Trophoblast cell (in vitro differentiated cells and primary cell): ENCODE measurements around the gene CACNA1I.

Experiments
- DNase-seq, 2 donors: peaks; one replicate each; pipeline ENCODE4 v3.0.0-alpha.2; 2016
- H2AFZ ChIP-seq: 2 replicates; pipeline ENCODE4 v1.6.1; 2013; ENCODE audit warnings: low read length, moderate library complexity, mild to moderate bottlenecking; ENCODE audit not compliant: insufficient read depth, poor library complexity
- H2AK5ac ChIP-seq: 2 replicates; pipeline ENCODE4 v1.6.1; 2013; ENCODE audit warnings: mild to moderate bottlenecking, low read length
- H2BK120ac ChIP-seq: 2 replicates; pipeline ENCODE4 v1.6.1; 2013; ENCODE audit warnings: low read length, mild to moderate bottlenecking, moderate library complexity; ENCODE audit not compliant: insufficient read depth, poor library complexity
- H2BK12ac ChIP-seq: 2 replicates; pipeline ENCODE4 v1.6.1; 2013; ENCODE audit warnings: mild to moderate bottlenecking, low read length, moderate library complexity
- H2BK5ac ChIP-seq: 2 replicates; pipeline ENCODE4 v1.6.1; 2013; ENCODE audit warnings: low read length, low read depth, moderate library complexity, mild to moderate bottlenecking; ENCODE audit not compliant: poor library complexity
- H3K14ac ChIP-seq: 2 replicates; pipeline ENCODE4 v1.6.1; 2013; ENCODE audit warnings: mild to moderate bottlenecking, low read length
- H3K18ac ChIP-seq: 2 replicates; pipeline ENCODE4 v1.6.1; 2013; ENCODE audit warnings: mild to moderate bottlenecking, low read length
- H3K23ac ChIP-seq: 2 replicates; pipeline ENCODE4 v1.6.1; 2013; ENCODE audit warnings: low read length
- H3K27ac ChIP-seq: 2 replicates; pipeline ENCODE4 v1.5.1; 2013; ENCODE audit warnings: low read depth, mild to moderate bottlenecking, inconsistent platforms, low read length, moderate library complexity
- H3K27me3 ChIP-seq: 2 replicates; pipeline ENCODE4 v1.6.1; 2013; ENCODE audit warnings: inconsistent platforms, mild to moderate bottlenecking, low read length, moderate library complexity; ENCODE audit not compliant: insufficient read depth
- H3K36me3 ChIP-seq, 2 experiments: 1 replicate in 1 of 2; 2 replicates in 1 of 2; pipeline ENCODE4 v1.6.1; 2013; ENCODE audit warnings: low read length in 2 of 2, mild to moderate bottlenecking in 2 of 2, moderate library complexity in 1 of 2; ENCODE audit not compliant: insufficient read depth in 2 of 2, control insufficient read depth in 1 of 2
- H3K4ac ChIP-seq: 2 replicates; pipeline ENCODE4 v1.6.1; 2013; ENCODE audit warnings: low read depth, mild to moderate bottlenecking, low read length, moderate library complexity
- H3K4me1 ChIP-seq, 2 experiments: 1 replicate in 1 of 2; 2 replicates in 1 of 2; pipeline ENCODE4 v1.6.1; 2013; ENCODE audit warnings: low read length in 2 of 2, mild to moderate bottlenecking in 2 of 2, moderate library complexity in 1 of 2; ENCODE audit not compliant: insufficient read depth in 2 of 2, control insufficient read depth in 1 of 2
- H3K4me2 ChIP-seq: 2 replicates; pipeline ENCODE4 v1.6.1; 2013; ENCODE audit warnings: inconsistent platforms, mild to moderate bottlenecking, low read length, moderate library complexity
- H3K4me3 ChIP-seq: 2 replicates; pipeline ENCODE4 v1.5.1; 2013; ENCODE audit warnings: mild to moderate bottlenecking, low read depth, low read length, inconsistent platforms
- H3K79me1 ChIP-seq: one replicate; pipeline ENCODE4 v1.6.1; 2013; ENCODE audit warnings: low read length
- H3K79me2 ChIP-seq: 2 replicates; pipeline ENCODE4 v1.6.1; 2013; ENCODE audit warnings: low read length, mild to moderate bottlenecking; ENCODE audit not compliant: control insufficient read depth, insufficient read depth, poor library complexity
- H3K9ac ChIP-seq: 2 replicates; pipeline ENCODE4 v1.6.1; 2013; ENCODE audit warnings: mild to moderate bottlenecking, low read length
- H3K9me3 ChIP-seq: 2 replicates; pipeline ENCODE4 v1.6.1; 2013; ENCODE audit warnings: low read depth, mild to moderate bottlenecking, control low read depth, inconsistent platforms, low read length; ENCODE audit not compliant: insufficient read depth
- H4K12ac ChIP-seq: 2 replicates; pipeline ENCODE4 v1.6.1; 2013; ENCODE audit warnings: low read depth, mild to moderate bottlenecking, low read length, moderate library complexity
- H4K8ac ChIP-seq: 2 replicates; pipeline ENCODE4 v1.6.1; 2013; ENCODE audit warnings: low read depth, mild to moderate bottlenecking, low read length, moderate library complexity
- H4K91ac ChIP-seq: one replicate; pipeline ENCODE4 v1.6.1; 2013; ENCODE audit warnings: low read depth, mild to moderate bottlenecking, low read length, moderate library complexity
- WGBS: extraction: QIAGEN DNeasy Blood & Tissue Kit; methylation state at CpG from one replicate; pipeline ENCODE4 v1.1.7; 2013; ENCODE audit warnings: missing lambda C conversion rate; ENCODE audit not compliant: insufficient read length, insufficient coverage; ENCODE audit errors: extremely low coverage; 5-methylcytosine and 5-hydroxymethylcytosine counted together

Gene CACNA1I

GRCh38 chr22:39643311-39644083 lies 72.9 kb downstream of the CACNA1I start:
- H3K23ac ChIP-seq = no peak overlapping the region
- peaks cover 1% of the 10 kb centered on the region for H3K9me3 ChIP-seq
- no peak overlapping the region for H4K12ac ChIP-seq
- H3K14ac ChIP-seq = no peak overlapping the region
- no peak overlapping the region for H3K27ac ChIP-seq
- H3K36me3 ChIP-seq = no peaks in the 10 kb centered on the region
- no peaks in the 10 kb centered on the region for H3K27me3 ChIP-seq
- H2AK5ac ChIP-seq = no peak overlapping the region
- no peaks in the 10 kb centered on the region for H3K79me1 ChIP-seq
- no peaks in the 10 kb centered on the region for H3K4me1 ChIP-seq
- no CpG with 5 or more reads among the region's 9 CpGs for WGBS
- H2BK5ac ChIP-seq = no peak overlapping the region
- no peak for DNase-seq
- no peak overlapping the region for H2BK12ac ChIP-seq
- H2AFZ ChIP-seq = no peak overlapping the region
- no peak overlapping the region for H3K9ac ChIP-seq
- H2BK120ac ChIP-seq = no peak overlapping the region
- H3K4me3 ChIP-seq = no peak overlapping the region
- no peak overlapping the region for H4K8ac ChIP-seq
- no peak overlapping the region for H3K4ac ChIP-seq
- H4K91ac ChIP-seq = no peak overlapping the region
- no peak overlapping the region for H3K4me2 ChIP-seq
- H3K79me2 ChIP-seq = no peaks in the 10 kb centered on the region
- H3K18ac ChIP-seq = no peak overlapping the region

- H3K9me3 ChIP-seq = peaks cover 3% of the 10 kb centered on the region
- no peaks in the 10 kb centered on the region for H3K27me3 ChIP-seq
- no peak overlapping the region for H3K4ac ChIP-seq
- no peak overlapping the region for H4K91ac ChIP-seq
- WGBS = no CpG with 5 or more reads among the region's 6 CpGs
- no peak overlapping the region for H3K4me3 ChIP-seq
- no peak overlapping the region for H2AFZ ChIP-seq
- H2AK5ac ChIP-seq = no peak overlapping the region
- DNase-seq = no peak
- H3K23ac ChIP-seq = no peak overlapping the region
- H3K79me1 ChIP-seq = no peaks in the 10 kb centered on the region
- H4K12ac ChIP-seq = no peak overlapping the region
- H3K14ac ChIP-seq = no peak overlapping the region
- H3K27ac ChIP-seq = no peak overlapping the region
- no peaks in the 10 kb centered on the region for H3K79me2 ChIP-seq
- no peak overlapping the region for H3K18ac ChIP-seq
- no peaks in the 10 kb centered on the region for H3K36me3 ChIP-seq
- H2BK5ac ChIP-seq = no peak overlapping the region
- no peak overlapping the region for H3K9ac ChIP-seq
- no peaks in the 10 kb centered on the region for H3K4me1 ChIP-seq
- H2BK120ac ChIP-seq = no peak overlapping the region
- H3K4me2 ChIP-seq = no peak overlapping the region
- H2BK12ac ChIP-seq = no peak overlapping the region
- no peak overlapping the region for H4K8ac ChIP-seq
Observed at GRCh38 chr22:39645532-39645931, 75.0 kb downstream of the CACNA1I start.

- Histone ChIP-seq H3K27ac (no peak overlapping the region), H4K8ac (no peak overlapping the region), H3K9ac (no peak overlapping the region), H3K9me3 (peaks cover 3% of the 10 kb centered on the region), H3K14ac (no peak overlapping the region), H3K79me2 (no peaks in the 10 kb centered on the region), H3K27me3 (no peaks in the 10 kb centered on the region), H4K12ac (no peak overlapping the region), H2AFZ (no peak overlapping the region), H3K79me1 (no peaks in the 10 kb centered on the region), H2BK5ac (no peak overlapping the region), H3K23ac (no peak overlapping the region), H4K91ac (no peak overlapping the region), H3K4ac (no peak overlapping the region), H2BK120ac (no peak overlapping the region), H2BK12ac (no peak overlapping the region), H2AK5ac (no peak overlapping the region), H3K4me1 (no peaks in the 10 kb centered on the region), H3K36me3 (no peaks in the 10 kb centered on the region), H3K18ac (no peak overlapping the region), H3K4me2 (no peak overlapping the region), H3K4me3 (no peak overlapping the region)
- no CpG with 5 or more reads among the region's 31 CpGs for WGBS
- no peak for DNase-seq
Observed at GRCh38 chr22:39646398-39647063, 76.0 kb downstream of the CACNA1I start.

GRCh38 chr22:39647836-39648629 lies 77.5 kb downstream of the CACNA1I start:
- Histone ChIP-seq H3K4ac (no peak overlapping the region), H3K18ac (no peak overlapping the region), H3K27ac (no peak overlapping the region), H3K79me1 (no peaks in the 10 kb centered on the region), H3K9me3 (peaks cover 3% of the 10 kb centered on the region), H3K23ac (no peak overlapping the region), H3K4me2 (no peak overlapping the region), H3K14ac (no peak overlapping the region), H3K27me3 (no peaks in the 10 kb centered on the region), H3K9ac (no peak overlapping the region), H2BK5ac (no peak overlapping the region), H4K8ac (no peak overlapping the region), H4K12ac (no peak overlapping the region), H3K36me3 (no peaks in the 10 kb centered on the region), H2AK5ac (no peak overlapping the region), H3K4me3 (no peak overlapping the region), H4K91ac (no peak overlapping the region), H3K79me2 (no peaks in the 10 kb centered on the region), H2BK12ac (no peak overlapping the region), H3K4me1 (no peaks in the 10 kb centered on the region), H2BK120ac (no peak overlapping the region), H2AFZ (no peak overlapping the region)
- no CpG with 5 or more reads among the region's 35 CpGs for WGBS
- no peak for DNase-seq
